H1 (cell line): Measurements from ENCODE around the gene SUMF1. TPM values are rescaled to one million over a fixed set of nuclear protein-coding genes. Genes with fewer than 3 reads are reported as not detected.

ENCODE experiments used
- BACH1 ChIP-seq: IDR thresholded peaks from 2 replicates; pipeline ENCODE4 v1.6.1; 2012; ENCODE audit warnings: low read length, improper control_type of control experiment
- CHD1 ChIP-seq: IDR thresholded peaks from 2 replicates; pipeline ENCODE4 v1.6.1; 2012; ENCODE audit warnings: low read depth, low read length, improper control_type of control experiment
- polyA plus RNA-seq, 7 experiments: library from polyadenylated mRNA; depleted of rRNA in 3 of 7; stranded (reverse) in 5 of 7; unstranded in 2 of 7; fragments of >200 nt in 5 of 7; fragments of 200-250 nt in 2 of 7; gene quantifications; 1 replicate in 5 of 7; 2 replicates in 1 of 7; 4 replicates in 1 of 7; pipeline versions ENCODE4 v1.2.1 to v1.2.3, GENCODE V29; 2011 to 2013; ENCODE audit warnings: missing spikeins in 2 of 7, mixed read lengths in 2 of 7
- total RNA-seq: library from RNA; stranded (reverse); fragmentation: NEBNext Ultra II Directional; extraction: Animal tissue kit (Norgen Biotek cat#: 25700); gene quantifications from 2 replicates; pipeline ENCODE4 v1.2.1, GENCODE V29; 2021
- TF ChIP-seq, protein P1 (sequence below): fragments of 300-600 bp; sonication (generic); IDR thresholded peaks from 2 replicates; pipeline ENCODE4 v1.7.1; 2012; ENCODE audit warnings: low read length, moderate library complexity, mild to moderate bottlenecking, inconsistent platforms; ENCODE audit not compliant: insufficient replicate concordance

Gene SUMF1
- total and polyA plus RNA-seq, 2 of the 8 experiments (the other 6 are each of a cell fraction or from before 2014, with no cell fraction given), result 12.5 to 15.0 TPM

DNA sequence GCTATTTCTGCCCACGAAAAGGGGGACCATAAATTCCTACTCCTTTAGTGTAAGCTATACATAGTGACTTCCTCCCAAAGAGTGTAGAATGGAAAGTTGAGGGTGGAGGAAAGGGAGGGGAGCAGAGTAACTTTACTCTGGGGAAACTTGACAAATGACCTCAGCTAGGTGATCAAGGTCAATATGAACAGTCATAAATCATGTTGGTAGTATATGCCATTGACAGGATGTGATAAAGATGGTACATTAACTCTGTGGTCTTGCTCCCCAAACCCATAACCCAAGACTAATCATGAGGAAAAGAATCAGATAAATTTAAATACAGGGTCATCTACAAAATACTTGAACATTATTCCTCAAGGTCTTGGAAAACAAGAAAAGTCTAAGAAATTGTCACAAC is 145.3 kb downstream of the SUMF1 start (continued):
- TF ChIP-seq, protein P1, sequence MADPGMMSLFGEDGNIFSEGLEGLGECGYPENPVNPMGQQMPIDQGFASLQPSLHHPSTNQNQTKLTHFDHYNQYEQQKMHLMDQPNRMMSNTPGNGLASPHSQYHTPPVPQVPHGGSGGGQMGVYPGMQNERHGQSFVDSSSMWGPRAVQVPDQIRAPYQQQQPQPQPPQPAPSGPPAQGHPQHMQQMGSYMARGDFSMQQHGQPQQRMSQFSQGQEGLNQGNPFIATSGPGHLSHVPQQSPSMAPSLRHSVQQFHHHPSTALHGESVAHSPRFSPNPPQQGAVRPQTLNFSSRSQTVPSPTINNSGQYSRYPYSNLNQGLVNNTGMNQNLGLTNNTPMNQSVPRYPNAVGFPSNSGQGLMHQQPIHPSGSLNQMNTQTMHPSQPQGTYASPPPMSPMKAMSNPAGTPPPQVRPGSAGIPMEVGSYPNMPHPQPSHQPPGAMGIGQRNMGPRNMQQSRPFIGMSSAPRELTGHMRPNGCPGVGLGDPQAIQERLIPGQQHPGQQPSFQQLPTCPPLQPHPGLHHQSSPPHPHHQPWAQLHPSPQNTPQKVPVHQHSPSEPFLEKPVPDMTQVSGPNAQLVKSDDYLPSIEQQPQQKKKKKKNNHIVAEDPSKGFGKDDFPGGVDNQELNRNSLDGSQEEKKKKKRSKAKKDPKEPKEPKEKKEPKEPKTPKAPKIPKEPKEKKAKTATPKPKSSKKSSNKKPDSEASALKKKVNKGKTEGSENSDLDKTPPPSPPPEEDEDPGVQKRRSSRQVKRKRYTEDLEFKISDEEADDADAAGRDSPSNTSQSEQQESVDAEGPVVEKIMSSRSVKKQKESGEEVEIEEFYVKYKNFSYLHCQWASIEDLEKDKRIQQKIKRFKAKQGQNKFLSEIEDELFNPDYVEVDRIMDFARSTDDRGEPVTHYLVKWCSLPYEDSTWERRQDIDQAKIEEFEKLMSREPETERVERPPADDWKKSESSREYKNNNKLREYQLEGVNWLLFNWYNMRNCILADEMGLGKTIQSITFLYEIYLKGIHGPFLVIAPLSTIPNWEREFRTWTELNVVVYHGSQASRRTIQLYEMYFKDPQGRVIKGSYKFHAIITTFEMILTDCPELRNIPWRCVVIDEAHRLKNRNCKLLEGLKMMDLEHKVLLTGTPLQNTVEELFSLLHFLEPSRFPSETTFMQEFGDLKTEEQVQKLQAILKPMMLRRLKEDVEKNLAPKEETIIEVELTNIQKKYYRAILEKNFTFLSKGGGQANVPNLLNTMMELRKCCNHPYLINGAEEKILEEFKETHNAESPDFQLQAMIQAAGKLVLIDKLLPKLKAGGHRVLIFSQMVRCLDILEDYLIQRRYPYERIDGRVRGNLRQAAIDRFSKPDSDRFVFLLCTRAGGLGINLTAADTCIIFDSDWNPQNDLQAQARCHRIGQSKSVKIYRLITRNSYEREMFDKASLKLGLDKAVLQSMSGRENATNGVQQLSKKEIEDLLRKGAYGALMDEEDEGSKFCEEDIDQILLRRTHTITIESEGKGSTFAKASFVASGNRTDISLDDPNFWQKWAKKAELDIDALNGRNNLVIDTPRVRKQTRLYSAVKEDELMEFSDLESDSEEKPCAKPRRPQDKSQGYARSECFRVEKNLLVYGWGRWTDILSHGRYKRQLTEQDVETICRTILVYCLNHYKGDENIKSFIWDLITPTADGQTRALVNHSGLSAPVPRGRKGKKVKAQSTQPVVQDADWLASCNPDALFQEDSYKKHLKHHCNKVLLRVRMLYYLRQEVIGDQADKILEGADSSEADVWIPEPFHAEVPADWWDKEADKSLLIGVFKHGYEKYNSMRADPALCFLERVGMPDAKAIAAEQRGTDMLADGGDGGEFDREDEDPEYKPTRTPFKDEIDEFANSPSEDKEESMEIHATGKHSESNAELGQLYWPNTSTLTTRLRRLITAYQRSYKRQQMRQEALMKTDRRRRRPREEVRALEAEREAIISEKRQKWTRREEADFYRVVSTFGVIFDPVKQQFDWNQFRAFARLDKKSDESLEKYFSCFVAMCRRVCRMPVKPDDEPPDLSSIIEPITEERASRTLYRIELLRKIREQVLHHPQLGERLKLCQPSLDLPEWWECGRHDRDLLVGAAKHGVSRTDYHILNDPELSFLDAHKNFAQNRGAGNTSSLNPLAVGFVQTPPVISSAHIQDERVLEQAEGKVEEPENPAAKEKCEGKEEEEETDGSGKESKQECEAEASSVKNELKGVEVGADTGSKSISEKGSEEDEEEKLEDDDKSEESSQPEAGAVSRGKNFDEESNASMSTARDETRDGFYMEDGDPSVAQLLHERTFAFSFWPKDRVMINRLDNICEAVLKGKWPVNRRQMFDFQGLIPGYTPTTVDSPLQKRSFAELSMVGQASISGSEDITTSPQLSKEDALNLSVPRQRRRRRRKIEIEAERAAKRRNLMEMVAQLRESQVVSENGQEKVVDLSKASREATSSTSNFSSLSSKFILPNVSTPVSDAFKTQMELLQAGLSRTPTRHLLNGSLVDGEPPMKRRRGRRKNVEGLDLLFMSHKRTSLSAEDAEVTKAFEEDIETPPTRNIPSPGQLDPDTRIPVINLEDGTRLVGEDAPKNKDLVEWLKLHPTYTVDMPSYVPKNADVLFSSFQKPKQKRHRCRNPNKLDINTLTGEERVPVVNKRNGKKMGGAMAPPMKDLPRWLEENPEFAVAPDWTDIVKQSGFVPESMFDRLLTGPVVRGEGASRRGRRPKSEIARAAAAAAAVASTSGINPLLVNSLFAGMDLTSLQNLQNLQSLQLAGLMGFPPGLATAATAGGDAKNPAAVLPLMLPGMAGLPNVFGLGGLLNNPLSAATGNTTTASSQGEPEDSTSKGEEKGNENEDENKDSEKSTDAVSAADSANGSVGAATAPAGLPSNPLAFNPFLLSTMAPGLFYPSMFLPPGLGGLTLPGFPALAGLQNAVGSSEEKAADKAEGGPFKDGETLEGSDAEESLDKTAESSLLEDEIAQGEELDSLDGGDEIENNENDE, result no peak
- TF ChIP-seq BACH1 (no peak), CHD1 (no peak)
